Breast epithelium (tissue), 3 donors: Measurements from ENCODE around the gene DCDC2C.

Experiments used
- CTCF ChIP-seq, 3 donors: fragments of 450-650 bp; IDR thresholded peaks; one replicate each; pipeline ENCODE4 v1.5.1; 2016 to 2017; ENCODE audit warnings: antibody characterized with exemption in 3 of 3, mild to moderate bottlenecking in 3 of 3, moderate library complexity in 3 of 3
- POLR2AphosphoS5 ChIP-seq, 3 donors: sonication (generic); formaldehyde crosslinking; IDR thresholded peaks; one replicate each; pipeline ENCODE4 v1.6.1; 2017; ENCODE audit warnings: antibody characterized with exemption in 3 of 3

- TF ChIP-seq CTCF (IDR thresholded peaks at IDR 0.05), result no peak
- TF ChIP-seq POLR2AphosphoS5 (IDR thresholded peaks at IDR 0.05), result no peak
Measured at GRCh38 chr2:3664118-3664517, 39.3 kb upstream of the DCDC2C start.
